AG09319 (cell line): Measurements from ENCODE around the gene CD33.

Experiments
- DNase-seq: peaks from one replicate; pipeline ENCODE4 v3.0.0-alpha.2; 2010; ENCODE audit warnings: low read depth; ENCODE audit errors: extremely low read depth
- CTCF ChIP-seq: IDR thresholded peaks from 2 replicates; pipeline ENCODE4 v1.5.1; 2011; ENCODE audit warnings: low read depth, mild to moderate bottlenecking, inconsistent platforms, low read length, moderate library complexity

Gene CD33

GRCh38 chr19:51282335-51282734, 57.5 kb downstream of the CD33 start:
- no peak for TF ChIP-seq CTCF
- DNase-seq, result no peak

- DNase-seq, result no peak
Measured at GRCh38 chr19:51285682-51286081, 60.8 kb downstream of the CD33 start.

More at GRCh38 chr19:51285682-51286081, 60.8 kb downstream of the CD33 start:
- TF ChIP-seq CTCF, result no peak
